ENCODE results near the gene DENND1B. TPM values are rescaled to one million over a fixed set of nuclear protein-coding genes. Genes with fewer than 3 reads are reported as not detected.

DENND1B gene
- polyA plus RNA-seq, 1 donor from 2014 or later, result 12.4 TPM

DNA sequence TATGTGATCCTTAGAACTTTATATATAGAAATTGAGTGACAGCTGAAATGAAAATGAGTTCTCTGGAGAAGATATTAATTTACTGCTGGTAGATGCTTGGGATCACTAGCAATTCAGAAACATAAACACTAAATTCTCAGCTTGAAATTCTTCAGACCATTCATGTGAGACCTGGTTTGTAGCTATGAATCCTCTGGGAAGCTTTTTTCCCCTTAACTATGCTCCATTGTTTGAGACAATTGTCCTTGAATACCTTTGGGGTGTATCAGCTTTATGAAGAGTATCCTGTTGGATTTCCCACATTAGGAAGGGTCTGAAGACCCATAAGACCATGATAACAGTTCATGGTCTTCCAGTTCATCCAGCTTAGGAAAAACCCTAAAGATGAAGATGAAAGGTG lies 4.6 kb upstream of the DENND1B start:
- H3K9me3 ChIP-seq (ENCODE audit: low read length), result no peaks in the 10 kb centered on the region
- H2AFZ ChIP-seq (ENCODE audit: low read depth, low read length), result no peak overlapping the region
- TF ChIP-seq POLR2AphosphoS5 (IDR thresholded peaks at IDR 0.05) (no peak), SMC3 (conservative IDR thresholded peaks at IDR 0.05; ENCODE audit: poor library complexity) (no peak), TAF1 (IDR thresholded peaks at IDR 0.05; ENCODE audit: low read depth) (no peak), EP300 (conservative IDR thresholded peaks at IDR 0.05; ENCODE audit: poor library complexity, severe bottlenecking) (no peak), RAD21 (conservative IDR thresholded peaks at IDR 0.05) (no peak), EZH2 (IDR thresholded peaks at IDR 0.05; ENCODE audit: borderline replicate concordance, insufficient read depth, low read length, poor library complexity, severe bottlenecking) (no peak), MXI1 (conservative IDR thresholded peaks at IDR 0.05; ENCODE audit: poor library complexity, severe bottlenecking) (no peak)
- TF ChIP-seq, protein P1, sequence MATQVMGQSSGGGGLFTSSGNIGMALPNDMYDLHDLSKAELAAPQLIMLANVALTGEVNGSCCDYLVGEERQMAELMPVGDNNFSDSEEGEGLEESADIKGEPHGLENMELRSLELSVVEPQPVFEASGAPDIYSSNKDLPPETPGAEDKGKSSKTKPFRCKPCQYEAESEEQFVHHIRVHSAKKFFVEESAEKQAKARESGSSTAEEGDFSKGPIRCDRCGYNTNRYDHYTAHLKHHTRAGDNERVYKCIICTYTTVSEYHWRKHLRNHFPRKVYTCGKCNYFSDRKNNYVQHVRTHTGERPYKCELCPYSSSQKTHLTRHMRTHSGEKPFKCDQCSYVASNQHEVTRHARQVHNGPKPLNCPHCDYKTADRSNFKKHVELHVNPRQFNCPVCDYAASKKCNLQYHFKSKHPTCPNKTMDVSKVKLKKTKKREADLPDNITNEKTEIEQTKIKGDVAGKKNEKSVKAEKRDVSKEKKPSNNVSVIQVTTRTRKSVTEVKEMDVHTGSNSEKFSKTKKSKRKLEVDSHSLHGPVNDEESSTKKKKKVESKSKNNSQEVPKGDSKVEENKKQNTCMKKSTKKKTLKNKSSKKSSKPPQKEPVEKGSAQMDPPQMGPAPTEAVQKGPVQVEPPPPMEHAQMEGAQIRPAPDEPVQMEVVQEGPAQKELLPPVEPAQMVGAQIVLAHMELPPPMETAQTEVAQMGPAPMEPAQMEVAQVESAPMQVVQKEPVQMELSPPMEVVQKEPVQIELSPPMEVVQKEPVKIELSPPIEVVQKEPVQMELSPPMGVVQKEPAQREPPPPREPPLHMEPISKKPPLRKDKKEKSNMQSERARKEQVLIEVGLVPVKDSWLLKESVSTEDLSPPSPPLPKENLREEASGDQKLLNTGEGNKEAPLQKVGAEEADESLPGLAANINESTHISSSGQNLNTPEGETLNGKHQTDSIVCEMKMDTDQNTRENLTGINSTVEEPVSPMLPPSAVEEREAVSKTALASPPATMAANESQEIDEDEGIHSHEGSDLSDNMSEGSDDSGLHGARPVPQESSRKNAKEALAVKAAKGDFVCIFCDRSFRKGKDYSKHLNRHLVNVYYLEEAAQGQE (IDR thresholded peaks at IDR 0.05; ENCODE audit: borderline replicate concordance), result no peak
- TF ChIP-seq, protein P2, sequence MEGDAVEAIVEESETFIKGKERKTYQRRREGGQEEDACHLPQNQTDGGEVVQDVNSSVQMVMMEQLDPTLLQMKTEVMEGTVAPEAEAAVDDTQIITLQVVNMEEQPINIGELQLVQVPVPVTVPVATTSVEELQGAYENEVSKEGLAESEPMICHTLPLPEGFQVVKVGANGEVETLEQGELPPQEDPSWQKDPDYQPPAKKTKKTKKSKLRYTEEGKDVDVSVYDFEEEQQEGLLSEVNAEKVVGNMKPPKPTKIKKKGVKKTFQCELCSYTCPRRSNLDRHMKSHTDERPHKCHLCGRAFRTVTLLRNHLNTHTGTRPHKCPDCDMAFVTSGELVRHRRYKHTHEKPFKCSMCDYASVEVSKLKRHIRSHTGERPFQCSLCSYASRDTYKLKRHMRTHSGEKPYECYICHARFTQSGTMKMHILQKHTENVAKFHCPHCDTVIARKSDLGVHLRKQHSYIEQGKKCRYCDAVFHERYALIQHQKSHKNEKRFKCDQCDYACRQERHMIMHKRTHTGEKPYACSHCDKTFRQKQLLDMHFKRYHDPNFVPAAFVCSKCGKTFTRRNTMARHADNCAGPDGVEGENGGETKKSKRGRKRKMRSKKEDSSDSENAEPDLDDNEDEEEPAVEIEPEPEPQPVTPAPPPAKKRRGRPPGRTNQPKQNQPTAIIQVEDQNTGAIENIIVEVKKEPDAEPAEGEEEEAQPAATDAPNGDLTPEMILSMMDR (IDR thresholded peaks at IDR 0.05; ENCODE audit: poor library complexity, severe bottlenecking), result no peak
- H3K4me3 ChIP-seq (ENCODE audit: low read length), result no peak overlapping the region
- H4K20me1 ChIP-seq (ENCODE audit: insufficient read depth), result no peaks in the 10 kb centered on the region
- no peaks in the 10 kb centered on the region for H3K9me2 ChIP-seq (ENCODE audit: insufficient read depth, low read length)
- no peak overlapping the region for H3K27ac ChIP-seq (ENCODE audit: low read length)
- H3K4me2 ChIP-seq (ENCODE audit: low read length), result no peak overlapping the region
- no peaks in the 10 kb centered on the region for H3K36me3 ChIP-seq (ENCODE audit: insufficient read depth, low read length)
- H3K9ac ChIP-seq (ENCODE audit: low read length), result no peak overlapping the region
- H3K79me2 ChIP-seq (replicated peaks; ENCODE audit: insufficient read depth, low read length), result no peaks in the 10 kb centered on the region
- H3K27me3 ChIP-seq (ENCODE audit: insufficient read depth, low read depth, low read length), result no peaks in the 10 kb centered on the region
- no peaks in the 10 kb centered on the region for H3F3A ChIP-seq (ENCODE audit: insufficient read depth, low read length, poor library complexity, severe bottlenecking)

DNA sequence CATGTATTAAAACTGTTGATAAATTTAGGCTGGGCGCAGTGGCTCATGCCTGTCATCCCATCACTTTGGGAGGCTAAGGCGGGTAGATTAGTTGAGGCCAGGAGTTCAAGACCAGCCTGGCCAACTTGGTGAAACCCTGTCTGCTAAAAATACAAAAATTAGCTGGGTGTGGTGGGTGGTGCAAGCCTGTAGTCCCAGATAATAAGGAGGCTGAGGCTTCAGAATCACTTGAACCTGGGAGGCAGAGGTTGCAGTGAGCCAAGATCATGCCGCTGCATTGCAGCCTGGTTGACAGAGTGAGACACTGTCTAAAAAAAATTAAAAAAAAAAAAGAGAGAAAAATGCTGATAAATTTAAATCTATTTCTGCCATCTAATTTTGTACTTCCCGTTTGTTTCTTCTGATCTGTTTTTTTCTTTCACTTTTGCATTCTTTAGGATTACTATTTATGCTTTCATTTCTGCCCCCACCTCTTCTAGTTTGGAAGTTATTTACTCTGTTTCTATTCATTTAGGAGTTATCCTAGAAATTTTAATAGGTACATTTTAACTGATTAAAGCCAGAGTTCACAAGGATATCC lies 3.2 kb upstream of the DENND1B start:
- Histone ChIP-seq H3F3A (ENCODE audit: insufficient read depth, low read length, poor library complexity, severe bottlenecking) (no peaks in the 10 kb centered on the region), H2AFZ (ENCODE audit: low read depth, low read length) (no peak overlapping the region), H3K9me2 (ENCODE audit: insufficient read depth, low read length) (no peaks in the 10 kb centered on the region), H3K79me2 (replicated peaks; ENCODE audit: insufficient read depth, low read length) (peaks cover 8% of the 10 kb centered on the region), H3K27me3 (ENCODE audit: insufficient read depth, low read depth, low read length) (no peaks in the 10 kb centered on the region), H3K36me3 (ENCODE audit: insufficient read depth, low read length) (no peaks in the 10 kb centered on the region), H3K9me3 (ENCODE audit: low read length) (no peaks in the 10 kb centered on the region), H3K4me3 (ENCODE audit: low read length) (no peak overlapping the region), H3K9ac (ENCODE audit: low read length) (no peak overlapping the region), H4K20me1 (ENCODE audit: insufficient read depth) (no peaks in the 10 kb centered on the region), H3K4me2 (ENCODE audit: low read length) (no peak overlapping the region), H3K27ac (ENCODE audit: low read length) (no peak overlapping the region)
- no peak for TF ChIP-seq SMC3 (conservative IDR thresholded peaks at IDR 0.05; ENCODE audit: poor library complexity)
- no peak for TF ChIP-seq EP300 (conservative IDR thresholded peaks at IDR 0.05; ENCODE audit: poor library complexity, severe bottlenecking)

Measured in neural cell (in vitro differentiated cells).